GM19351 (cell line): Measurements from ENCODE around the gene LTBP2.

Experiments used
- ATAC-seq: cut with Tn5 transposase; IDR thresholded peaks from one replicate; pipeline ENCODE4 v1.9.1; 2021; ENCODE audit warnings: mild to moderate bottlenecking, moderate library complexity; ENCODE audit not compliant: unreplicated experiment

The LTBP2 gene

GRCh38 chr14:74573421-74574089 is 38.5 kb downstream of the LTBP2 start:
- ATAC-seq, result no peak

GRCh38 chr14:74572726-74573301 is 39.2 kb downstream of the LTBP2 start:
- ATAC-seq, result no peak

- no peak for ATAC-seq
These were observed 39.9 kb downstream of the LTBP2 start for GRCh38 chr14:74571901-74572725.

- ATAC-seq, result no peak
These were observed 40.6 kb downstream of the LTBP2 start for GRCh38 chr14:74571441-74571841.

- no peak for ATAC-seq
These were observed 41.3 kb downstream of the LTBP2 start for GRCh38 chr14:74570696-74571095.

- no peak for ATAC-seq
These were observed 42.0 kb downstream of the LTBP2 start for GRCh38 chr14:74569806-74570591.

GRCh38 chr14:74569387-74569786 is 42.6 kb downstream of the LTBP2 start:
- no peak for ATAC-seq

GRCh38 chr14:74568911-74569310 is 43.1 kb downstream of the LTBP2 start:
- no peak for ATAC-seq

GRCh38 chr14:74568380-74568649 is 43.7 kb downstream of the LTBP2 start:
- ATAC-seq, result no peak

- no peak for ATAC-seq
These were observed 44.2 kb downstream of the LTBP2 start for GRCh38 chr14:74567646-74568379.

- no peak for ATAC-seq
These were observed 44.8 kb downstream of the LTBP2 start for GRCh38 chr14:74567219-74567618.

- no peak for ATAC-seq
These were observed 45.6 kb downstream of the LTBP2 start for GRCh38 chr14:74566174-74567141.

GRCh38 chr14:74563586-74564159 is 48.4 kb downstream of the LTBP2 start:
- ATAC-seq, result no peak

- no peak for ATAC-seq
These were observed 48.8 kb downstream of the LTBP2 start for GRCh38 chr14:74563233-74563585.

- ATAC-seq, result no peak
These were observed 49.4 kb downstream of the LTBP2 start for GRCh38 chr14:74562515-74563232.

- no peak for ATAC-seq
These were observed 53.4 kb downstream of the LTBP2 start for GRCh38 chr14:74558655-74559054.

GRCh38 chr14:74557691-74558090 is 54.3 kb downstream of the LTBP2 start:
- no peak for ATAC-seq

GRCh38 chr14:74555476-74556050 is 56.5 kb downstream of the LTBP2 start:
- no peak for ATAC-seq
